ENCODE measurements around the gene ARHGAP6.

GRCh38 chrX:11449613-11450012, 216.1 kb downstream of the ARHGAP6 start:
- TF ChIP-seq YY1 (IDR thresholded peaks at IDR 0.05; ENCODE audit: insufficient read depth, insufficient read length) (no peak), ZNF274 (IDR thresholded peaks at IDR 0.05; ENCODE audit: low read depth, low read length) (no peak), SUZ12 (IDR thresholded peaks at IDR 0.05; ENCODE audit: extremely low read depth, insufficient read depth, insufficient read length) (no peak)
